ENCODE measurements around the gene SPATA33. TPM values are rescaled to one million over a fixed set of nuclear protein-coding genes. Genes with fewer than 3 reads are reported as not detected.

SPATA33 gene
- total RNA-seq, 1 experiment from 2014 or later = 19.7 TPM

GRCh38 chr16:89653656-89654295 lies 3.9 kb upstream of the SPATA33 start:
- Histone ChIP-seq H3K9me3 (no peaks in the 10 kb centered on the region), H3K36me3 (ENCODE audit: control insufficient read depth, insufficient read depth, low read length) (peaks cover 4% of the 10 kb centered on the region), H3K4me3 (ENCODE audit: low read depth, low read length) (no peak overlapping the region), H3K27me3 (replicated peaks; ENCODE audit: control insufficient read depth, insufficient read depth, low read length) (no peaks in the 10 kb centered on the region), H3K4me1 (no peaks in the 10 kb centered on the region)
- H3K27ac Mint-ChIP-seq (ENCODE audit: unreplicated experiment) = no peak overlapping the region
- ChIA-PET POLR2A (no interaction called here), CTCF (interaction anchor here (0.7 kb wide), 1 partner anchor 254 kb away, joined by 4 read pairs; no protein-coding TSS in a partner anchor)
- peaks cover 6% of the 10 kb centered on the region for H3K4me1 Mint-ChIP-seq (ENCODE audit: low read depth, unreplicated experiment)
- H3K27me3 Mint-ChIP-seq (ENCODE audit: insufficient read depth, unreplicated experiment) = no peaks in the 10 kb centered on the region
- BruUV-seq (replicated peaks) = no TSS peak
- intact Hi-C loops (cut with micrococcal nuclease; ENCODE audit: unreplicated experiment) = no loop called here
- H3K9me3 Mint-ChIP-seq (ENCODE audit: unreplicated experiment) = no peaks in the 10 kb centered on the region
- peaks cover 62% of the 10 kb centered on the region for H3K36me3 Mint-ChIP-seq (ENCODE audit: insufficient read depth, unreplicated experiment)
- no peak for DNase-seq
- no peak for TF ChIP-seq CTCF (IDR thresholded peaks at IDR 0.05; ENCODE audit: insufficient read depth in 1 of 2, low read depth in 1 of 2, low read length in 1 of 2, severe bottlenecking in 1 of 2, unreplicated experiment in 1 of 2)
- no peak overlapping the region for H3K4me3 Mint-ChIP-seq (ENCODE audit: unreplicated experiment)

GRCh38 chr16:89655062-89655643 lies 2.5 kb upstream of the SPATA33 start:
- Mint-ChIP-seq H3K27me3 (ENCODE audit: insufficient read depth, unreplicated experiment) (no peaks in the 10 kb centered on the region), H3K9me3 (ENCODE audit: unreplicated experiment) (no peaks in the 10 kb centered on the region), H3K4me3 (ENCODE audit: unreplicated experiment) (no peak overlapping the region), H3K4me1 (ENCODE audit: low read depth, unreplicated experiment) (peaks cover 8% of the 10 kb centered on the region), H3K36me3 (ENCODE audit: insufficient read depth, unreplicated experiment) (peaks cover 58% of the 10 kb centered on the region), H3K27ac (ENCODE audit: unreplicated experiment) (no peak overlapping the region)
- no peak for TF ChIP-seq CTCF (IDR thresholded peaks at IDR 0.05; ENCODE audit: insufficient read depth in 1 of 2, low read depth in 1 of 2, low read length in 1 of 2, severe bottlenecking in 1 of 2, unreplicated experiment in 1 of 2)
- ChIA-PET CTCF (no interaction called here), POLR2A (no interaction called here)
- Histone ChIP-seq H3K4me3 (ENCODE audit: low read depth, low read length) (no peak overlapping the region), H3K9me3 (no peaks in the 10 kb centered on the region), H3K36me3 (ENCODE audit: control insufficient read depth, insufficient read depth, low read length) (peaks cover 4% of the 10 kb centered on the region), H3K4me1 (no peaks in the 10 kb centered on the region), H3K27me3 (replicated peaks; ENCODE audit: control insufficient read depth, insufficient read depth, low read length) (no peaks in the 10 kb centered on the region)
- DNase-seq = no peak
- intact Hi-C loops (cut with micrococcal nuclease; ENCODE audit: unreplicated experiment) = loop anchor here (5.0 kb wide), 1 partner anchor 47 kb away; the partner anchor contains the start of gene SPATA2L
- no TSS peak for BruUV-seq (replicated peaks)

GRCh38 chr16:89656435-89657121 lies 1.1 kb upstream of the SPATA33 start:
- H3K4me1 ChIP-seq = no peaks in the 10 kb centered on the region
- intact Hi-C loops (cut with micrococcal nuclease; ENCODE audit: unreplicated experiment) = loop anchor here (5.0 kb wide), 1 partner anchor 46 kb away; the partner anchor contains the start of gene SPATA2L
- ChIA-PET POLR2A (interaction anchor here (0.6 to 1.5 kb wide), 7 partner anchors 30 to 839 kb away, joined by 3 to 8 read pairs (median 4); partner anchors contain the start of genes CDK10 and TCF25), CTCF (interaction anchor here (0.6 kb wide), 1 partner anchor 975 kb away, joined by 4 read pairs; no protein-coding TSS in a partner anchor)
- Mint-ChIP-seq H3K4me3 (ENCODE audit: unreplicated experiment) (peak overlapping the region; percentile 95), H3K27me3 (ENCODE audit: insufficient read depth, unreplicated experiment) (no peaks in the 10 kb centered on the region), H3K9me3 (ENCODE audit: unreplicated experiment) (peaks cover 8% of the 10 kb centered on the region), H3K27ac (ENCODE audit: unreplicated experiment) (peak overlapping the region; percentile 94), H3K4me1 (ENCODE audit: low read depth, unreplicated experiment) (peaks cover 8% of the 10 kb centered on the region), H3K36me3 (ENCODE audit: insufficient read depth, unreplicated experiment) (peaks cover 61% of the 10 kb centered on the region)
- TF ChIP-seq CTCF (IDR thresholded peaks at IDR 0.05; ENCODE audit: insufficient read depth in 1 of 2, low read depth in 1 of 2, low read length in 1 of 2, severe bottlenecking in 1 of 2, unreplicated experiment in 1 of 2) = no peak
- peak overlapping the region; percentile 99 for H3K4me3 ChIP-seq (ENCODE audit: low read depth, low read length)
- DNase-seq = no peak
- H3K27me3 ChIP-seq (replicated peaks; ENCODE audit: control insufficient read depth, insufficient read depth, low read length) = no peaks in the 10 kb centered on the region
- H3K9me3 ChIP-seq = no peaks in the 10 kb centered on the region
- peaks cover 8% of the 10 kb centered on the region for H3K36me3 ChIP-seq (ENCODE audit: control insufficient read depth, insufficient read depth, low read length)
- TSS peak; percentile 50 for BruUV-seq (replicated peaks)
